ENCODE measurements around the gene KDM6A. TPM values are rescaled to one million over a fixed set of nuclear protein-coding genes. Genes with fewer than 3 reads are reported as not detected.

Gene KDM6A
- total and polyA plus RNA-seq, 9 of the 15 experiments (the other 6 are each of a cell fraction or from before 2014, with no cell fraction given), result 8.4 to 34.3 (median 22.9) TPM

GRCh38 chrX:44871114-44871645 lies 1.8 kb upstream of the KDM6A start (continued):
- TF ChIP-seq REST (IDR thresholded peaks at IDR 0.05; ENCODE audit: borderline replicate concordance) (peak; percentile 41), REST (CRISPR knock-in tag; IDR thresholded peaks at IDR 0.05; ENCODE audit: low read depth) (no peak), CTBP1 (IDR thresholded peaks at IDR 0.05; ENCODE audit: borderline replicate concordance) (no peak), MLLT1 (IDR thresholded peaks at IDR 0.05) (peak in 1 of 2 experiments; percentile 23; a peak in 1 of 4 replicates)
